Measurements from ENCODE around the gene CNTNAP2.

- no peak for TF ChIP-seq CTCF (IDR thresholded peaks at IDR 0.05)
- no peak for TF ChIP-seq POLR2A (IDR thresholded peaks at IDR 0.05)
Observed at GRCh38 chr7:147429961-147430360, 1313.4 kb downstream of the CNTNAP2 start.
